Upper lobe of left lung (tissue), 6 donors: ENCODE measurements around the gene GMCL2. TPM values are rescaled to one million over a fixed set of nuclear protein-coding genes. Genes with fewer than 3 reads are reported as not detected.

Experiments used
- ATAC-seq, 2 donors: fragments of 200-7000 bp; cut with Tn5 transposase; one replicate each; pipeline ENCODE4 v1.9.1; 2022; ENCODE audit warnings: mild to moderate bottlenecking in 2 of 2, moderate library complexity in 2 of 2; ENCODE audit not compliant: low FRiP score in 2 of 2
- DNase-seq, 2 donors: peaks; one replicate each; pipeline ENCODE4 v3.0.0-alpha.2; 2019 to 2020
- H3K27ac ChIP-seq, 4 donors: fragments of 200-600 bp; sonication (generic); one replicate each; pipeline ENCODE4 v1.5.1; 2016 to 2019
- H3K27me3 ChIP-seq, 4 donors: fragments of 200-600 bp; sonication (generic); one replicate each; pipeline ENCODE4 v1.5.1; 2017 to 2019
- H3K36me3 ChIP-seq, 4 donors: fragments of 200-600 bp; sonication (generic); one replicate each; pipeline ENCODE4 v1.5.1; 2016 to 2019
- H3K4me1 ChIP-seq, 4 donors: fragments of 200-600 bp; sonication (generic); one replicate each; pipeline ENCODE4 v1.5.1; 2018 to 2019
- H3K4me3 ChIP-seq, 4 donors: fragments of 200-600 bp; sonication (generic); one replicate each; pipeline ENCODE4 v1.5.1; 2017 to 2019; ENCODE audit warnings: mild to moderate bottlenecking in 2 of 4, moderate library complexity in 1 of 4
- H3K9me3 ChIP-seq, 4 donors: fragments of 200-600 bp; sonication (generic); one replicate each; pipeline ENCODE4 v1.5.1; 2018 to 2019
- CTCF ChIP-seq, 6 experiments: fragments of 450-650 bp in 4 of 6; fragments of 200-600 bp in 2 of 6; sonication (generic) in 2 of 6; IDR thresholded peaks; one replicate each; pipeline ENCODE4 v1.5.1; 2016 to 2019; ENCODE audit warnings: antibody characterized with exemption in 6 of 6
- EP300 ChIP-seq, 4 donors: sonication (generic); formaldehyde crosslinking; IDR thresholded peaks; one replicate each; pipeline ENCODE4 v1.5.1; 2017; ENCODE audit warnings: antibody characterized with exemption in 4 of 4, control low read depth in 2 of 4
- POLR2A ChIP-seq, 4 donors: fragments of 450-650 bp; IDR thresholded peaks; one replicate each; pipeline ENCODE4 v1.5.1; 2016 to 2017; ENCODE audit warnings: antibody characterized with exemption in 4 of 4, mild to moderate bottlenecking in 2 of 4
- POLR2AphosphoS5 ChIP-seq, 2 donors: sonication (generic); formaldehyde crosslinking; IDR thresholded peaks; one replicate each; pipeline ENCODE4 v1.5.1; 2017; ENCODE audit warnings: antibody characterized with exemption in 2 of 2
- WGBS, 2 donors: methylation state at CpG; one replicate each; pipeline ENCODE4 v1.1.5; 2017 to 2018; 5-methylcytosine and 5-hydroxymethylcytosine counted together
- total RNA-seq, 6 donors: library from RNA; depleted of rRNA in 4 of 6; stranded (reverse); fragments of >200 nt in 4 of 6; gene quantifications; one replicate each; pipeline versions ENCODE4 v1.1.0 to v1.2.1, GENCODE V29; 2016 to 2021
- donor health status: DM: no; HTN: no; CAD: no; lungs with moderate emphysema.
- donor health status: DM: no; HTN: yes; CAD: no; lungs with severe emphysema.

The GMCL2 gene
- total RNA-seq, 6 donors from 2014 or later: not detected

GRCh38 chr5:178165581-178165980 is 21.6 kb downstream of the GMCL2 start:
- TF ChIP-seq CTCF (IDR thresholded peaks at IDR 0.05) (no peak), POLR2A (IDR thresholded peaks at IDR 0.05) (no peak), POLR2AphosphoS5 (IDR thresholded peaks at IDR 0.05) (no peak), EP300 (IDR thresholded peaks at IDR 0.05) (no peak)
- Histone ChIP-seq H3K36me3 (no peaks in the 10 kb centered on the region), H3K9me3 (no peaks in the 10 kb centered on the region), H3K4me3 (no peak overlapping the region), H3K27me3 (no peaks in the 10 kb centered on the region), H3K4me1 (peaks cover 3 to 9% (median 8%) of the 10 kb centered on the region in 4 donors), H3K27ac (no peak overlapping the region)
- 44 to 80% methylated on average over 24 to 36 of the region's 38 CpGs for WGBS, 2 donors
- ATAC-seq (no peak), DNase-seq (peak in 1 of 2 donors; percentile 73)

- no peaks in the 10 kb centered on the region for H3K27me3 ChIP-seq
- ATAC-seq: peak; percentile 95 to 97
- peaks cover 3 to 9% (median 8%) of the 10 kb centered on the region in 4 donors for H3K4me1 ChIP-seq
- TF ChIP-seq EP300 (IDR thresholded peaks at IDR 0.05) (no peak), CTCF (IDR thresholded peaks at IDR 0.05) (peak; percentile 94 to 99 (median 98))
- H3K9me3 ChIP-seq: no peaks in the 10 kb centered on the region
- peak; percentile 87 to 93 for DNase-seq
- H3K27ac ChIP-seq: no peak overlapping the region
- WGBS, 2 donors: 7 to 12% methylated on average over 29 to 33 of the region's 33 CpGs
- H3K36me3 ChIP-seq: no peaks in the 10 kb centered on the region
- peak overlapping the region in 1 of 4 donors; percentile 28 for H3K4me3 ChIP-seq
These were observed 23.1 kb downstream of the GMCL2 start for GRCh38 chr5:178163772-178164735.

GRCh38 chr5:178162481-178162880 is 24.7 kb downstream of the GMCL2 start:
- H3K4me1 ChIP-seq: peaks cover 3 to 9% (median 8%) of the 10 kb centered on the region in 4 donors
- TF ChIP-seq POLR2AphosphoS5 (IDR thresholded peaks at IDR 0.05) (no peak), EP300 (IDR thresholded peaks at IDR 0.05) (no peak)
- no peaks in the 10 kb centered on the region for H3K9me3 ChIP-seq
- no peak for ATAC-seq
- H3K36me3 ChIP-seq: no peaks in the 10 kb centered on the region
- no peak overlapping the region for H3K4me3 ChIP-seq
- DNase-seq: no peak
- H3K27me3 ChIP-seq: no peaks in the 10 kb centered on the region
- no peak overlapping the region for H3K27ac ChIP-seq
- 73 to 79% methylated on average over 9 of the region's 9 CpGs for WGBS, 2 donors

- 83 to 91% methylated on average over 5 of the region's 5 CpGs for WGBS, 2 donors
- H3K4me1 ChIP-seq: peaks cover 3 to 9% (median 8%) of the 10 kb centered on the region in 4 donors
- H3K27me3 ChIP-seq: no peaks in the 10 kb centered on the region
- no peaks in the 10 kb centered on the region for H3K36me3 ChIP-seq
- H3K9me3 ChIP-seq: no peaks in the 10 kb centered on the region
- ATAC-seq (no peak), DNase-seq (no peak)
- no peak overlapping the region for H3K4me3 ChIP-seq
- TF ChIP-seq POLR2A (IDR thresholded peaks at IDR 0.05) (no peak), POLR2AphosphoS5 (IDR thresholded peaks at IDR 0.05) (no peak), EP300 (IDR thresholded peaks at IDR 0.05) (no peak), CTCF (IDR thresholded peaks at IDR 0.05) (no peak)
- no peak overlapping the region for H3K27ac ChIP-seq
These were observed 27.0 kb downstream of the GMCL2 start for GRCh38 chr5:178160176-178160575.

GRCh38 chr5:178155065-178155464 is 32.1 kb downstream of the GMCL2 start:
- ATAC-seq (no peak), DNase-seq (no peak)
- TF ChIP-seq EP300 (IDR thresholded peaks at IDR 0.05): no peak
- TF ChIP-seq POLR2AphosphoS5 (IDR thresholded peaks at IDR 0.05): no peak
- TF ChIP-seq CTCF (IDR thresholded peaks at IDR 0.05): no peak
- WGBS, 2 donors: 82 to 90% methylated on average over 8 of the region's 8 CpGs
- Histone ChIP-seq H3K36me3 (peaks cover 1 to 13% (median 7%) of the 10 kb centered on the region in 4 donors), H3K27ac (no peak overlapping the region), H3K9me3 (no peaks in the 10 kb centered on the region), H3K27me3 (no peaks in the 10 kb centered on the region), H3K4me3 (no peak overlapping the region), H3K4me1 (peaks cover 8 to 24% (median 12%) of the 10 kb centered on the region in 4 donors)
